K562 (cell line): Measurements from ENCODE around the gene SERTAD1. TPM values are rescaled to one million over a fixed set of nuclear protein-coding genes. Genes with fewer than 3 reads are reported as not detected.

Source experiments
- CEBPG ChIP-seq, 3 experiments: fragments of 200-800 bp in 1 of 3; sonication (Bioruptor generic) in 1 of 3; sonication (generic) in 1 of 3; formaldehyde crosslinking in 1 of 3; IDR thresholded peaks in 2 of 3; conservative IDR thresholded peaks in 1 of 3; 2 replicates each; pipeline versions ENCODE4 v1.6.1 to v1.8.0; 2016 to 2022; ENCODE audit warnings: missing compliant biosample characterization in 2 of 3, missing genetic modification characterization in 2 of 3, mild to moderate bottlenecking in 1 of 3, missing genetic modification reagents in 1 of 3
- DMBX1 ChIP-seq: fragments of 250-450 bp; sonication (Bioruptor Pico); IDR thresholded peaks from 2 replicates; pipeline ENCODE4 v1.8.0; 2022; ENCODE audit warnings: inconsistent platforms, mild to moderate bottlenecking, moderate library complexity, borderline replicate concordance
- E2F5 ChIP-seq: sonication (generic); formaldehyde crosslinking; IDR thresholded peaks from 2 replicates; pipeline ENCODE4 v1.8.0; 2022; ENCODE audit warnings: mild to moderate bottlenecking, missing genetic modification reagents
- EGR1 ChIP-seq: fragments of 450-650 bp; conservative IDR thresholded peaks from 2 replicates; pipeline ENCODE4 v1.6.1; 2017; ENCODE audit warnings: mild to moderate bottlenecking
- FOXO4 ChIP-seq: fragments of 450-650 bp; formaldehyde crosslinking; IDR thresholded peaks from 2 replicates; pipeline ENCODE4 v1.4.0; 2020; ENCODE audit warnings: mild to moderate bottlenecking, moderate library complexity
- FOXP1 ChIP-seq: sonication (generic); formaldehyde crosslinking; IDR thresholded peaks from 2 replicates; pipeline ENCODE4 v1.8.0; 2022; ENCODE audit warnings: mild to moderate bottlenecking, missing genetic modification reagents
- GMEB1 ChIP-seq: fragments of 250-450 bp; sonication (Bioruptor Pico); IDR thresholded peaks from 2 replicates; pipeline ENCODE4 v1.4.0; 2020; ENCODE audit warnings: mild to moderate bottlenecking
- MEF2A ChIP-seq: IDR thresholded peaks from 2 replicates; pipeline ENCODE4 v1.6.1; 2011; ENCODE audit warnings: low read depth, mild to moderate bottlenecking, low read length, moderate library complexity; ENCODE audit not compliant: control insufficient read depth
- SIX5 ChIP-seq, 2 experiments: IDR thresholded peaks; 2 replicates each; pipeline ENCODE4 v1.6.1; 2011; ENCODE audit warnings: low read length in 2 of 2, borderline replicate concordance in 1 of 2, low read depth in 1 of 2, mild to moderate bottlenecking in 1 of 2, moderate library complexity in 1 of 2; ENCODE audit not compliant: insufficient read depth in 1 of 2
- SMAD1 ChIP-seq: fragments of 150-350 bp; IDR thresholded peaks from 2 replicates; pipeline ENCODE4 v1.6.1; 2014; ENCODE audit warnings: low read length, low read depth; ENCODE audit not compliant: partially characterized antibody
- SREBF2 ChIP-seq: sonication (generic); formaldehyde crosslinking; IDR thresholded peaks from 2 replicates; pipeline ENCODE4 v1.4.0; 2020; ENCODE audit warnings: mild to moderate bottlenecking, missing genetic modification reagents
- THRB ChIP-seq: fragments of 450-650 bp; formaldehyde crosslinking; conservative IDR thresholded peaks from 2 replicates; pipeline ENCODE4 v1.4.0; 2022; ENCODE audit warnings: mild to moderate bottlenecking, missing genetic modification characterization
- ZNF217 ChIP-seq: sonication (generic); formaldehyde crosslinking; IDR thresholded peaks from 2 replicates; pipeline ENCODE4 v1.8.0; 2022; ENCODE audit warnings: mild to moderate bottlenecking, missing genetic modification reagents
- ZNF586 ChIP-seq: fragments of 450-650 bp; formaldehyde crosslinking; conservative IDR thresholded peaks from 2 replicates; pipeline ENCODE4 v1.4.0; 2020; ENCODE audit warnings: mild to moderate bottlenecking, moderate library complexity
- ZNF740 ChIP-seq, 3 experiments: fragments of 200-800 bp in 1 of 3; sonication (Bioruptor generic) in 1 of 3; sonication (generic) in 1 of 3; formaldehyde crosslinking in 1 of 3; IDR thresholded peaks; 2 replicates each; pipeline versions ENCODE4 v1.6.1 to v1.8.0; 2016 to 2022; ENCODE audit warnings: mild to moderate bottlenecking in 2 of 3, missing compliant biosample characterization in 2 of 3, missing genetic modification characterization in 2 of 3, missing genetic modification reagents in 1 of 3
- polyA plus RNA-seq, 8 experiments: library from polyadenylated mRNA; depleted of rRNA in 4 of 8; stranded (reverse) in 5 of 8; unstranded in 3 of 8; fragments of >200 nt; fragmentation: Nextera tagmentation in 2 of 8; fragmentation: Illumina TruSeq in 1 of 8; extraction: Ambion mirVana in 2 of 8; extraction: Trizol in 1 of 8; gene quantifications; 2 replicates each; pipeline versions ENCODE4 v1.2.1 to v1.2.3, GENCODE V29; 2011 to 2014; ENCODE audit warnings: inconsistent platforms in 1 of 8, missing spikeins in 1 of 8
- total RNA-seq, 7 experiments: library from RNA; depleted of rRNA in 6 of 7; stranded (reverse); fragments of >200 nt in 6 of 7; fragmentation: Illumina TruSeq in 2 of 7; extraction: Trizol in 2 of 7; gene quantifications; 2 replicates each; pipeline versions ENCODE4 v1.2.1 to v1.2.3, GENCODE V29; 2011 to 2021; ENCODE audit warnings: low replicate concordance in 1 of 7

Gene SERTAD1
- total and polyA plus RNA-seq, 9 of the 15 experiments (the other 6 are each of a cell fraction or from before 2014, with no cell fraction given) = 0.15 to 8.7 (median 4.9) TPM

GRCh38 chr19:40420766-40421765 lies 4.7 kb downstream of the SERTAD1 start (continued):
- TF ChIP-seq MEF2A (no peak), FOXO4 (no peak), DMBX1 (CRISPR knock-in tag) (0 out of 2 replicates have a peak, but pooled peaks have one; percentile 36), THRB (no peak), ZNF586 (no peak), EGR1 (peak; percentile 98), SREBF2 (CRISPR knock-in tag) (no peak), FOXP1 (no peak), SMAD1 (no peak), GMEB1 (peak; percentile 73), SIX5 (IDR thresholded peaks at IDR 0.05; ENCODE audit: borderline replicate concordance in 1 of 2, insufficient read depth in 1 of 2, low read depth in 1 of 2, low read length in 2 of 2) (no peak), E2F5 (CRISPR knock-in tag) (no peak), CEBPG (CRISPR knock-in tag; IDR thresholded peaks at IDR 0.05) (no peak), CEBPG (tag; conservative IDR thresholded peaks at IDR 0.05 in 1 of 2, IDR thresholded peaks at IDR 0.05 in 1 of 2) (no peak), ZNF740 (CRISPR knock-in tag; IDR thresholded peaks at IDR 0.05) (peak; percentile 99), ZNF740 (tag; IDR thresholded peaks at IDR 0.05) (peak in 1 of 2 experiments; percentile 97; a peak in 2 of 4 replicates), ZNF217 (CRISPR knock-in tag) (no peak)
